Lung (tissue), 12 donors: Measurements from ENCODE around the gene BABAM2. TPM values are rescaled to one million over a fixed set of nuclear protein-coding genes. Genes with fewer than 3 reads are reported as not detected.

Experiments
- ATAC-seq: fragments of 200-7000 bp; cut with Tn5 transposase; one replicate; pipeline ENCODE4 v1.9.1; 2020; ENCODE audit warnings: moderate number of reproducible peaks; ENCODE audit not compliant: insufficient read depth, low FRiP score
- DNase-seq, 3 donors: peaks; one replicate each; pipeline ENCODE4 v3.0.0-alpha.2; 2013 to 2017
- H3K27ac ChIP-seq, 2 donors: one replicate each; pipeline ENCODE4 v1.5.1; 2013; ENCODE audit warnings: mild to moderate bottlenecking in 2 of 2, moderate library complexity in 2 of 2, control low read depth in 1 of 2, inconsistent platforms in 1 of 2, low read depth in 1 of 2, low read length in 1 of 2
- H3K27me3 ChIP-seq, 3 donors: one replicate each; pipeline ENCODE4 v1.5.1; 2013; ENCODE audit warnings: low read length in 2 of 3; ENCODE audit not compliant: control insufficient read depth in 3 of 3, insufficient read depth in 3 of 3
- H3K36me3 ChIP-seq, 4 donors: one replicate each; pipeline ENCODE4 v1.5.1; 2013; ENCODE audit warnings: low read length in 4 of 4, mild to moderate bottlenecking in 1 of 4, moderate library complexity in 1 of 4; ENCODE audit not compliant: control insufficient read depth in 4 of 4, insufficient read depth in 4 of 4
- H3K4me1 ChIP-seq, 5 donors: one replicate each; pipeline ENCODE4 v1.5.1; 2013; ENCODE audit warnings: low read length in 5 of 5, mild to moderate bottlenecking in 2 of 5, moderate library complexity in 1 of 5; ENCODE audit not compliant: control insufficient read depth in 5 of 5, insufficient read depth in 5 of 5
- H3K4me3 ChIP-seq: one replicate; pipeline ENCODE4 v1.5.1; 2013; ENCODE audit warnings: mild to moderate bottlenecking, control low read depth, moderate library complexity
- H3K9ac ChIP-seq, 2 donors: one replicate each; pipeline ENCODE4 v1.5.1; 2013; ENCODE audit warnings: low read length in 2 of 2, control low read depth in 1 of 2; ENCODE audit not compliant: insufficient read depth in 1 of 2
- H3K9me3 ChIP-seq, 4 donors: one replicate each; pipeline ENCODE4 v1.5.1; 2013; ENCODE audit warnings: low read length in 3 of 4, mild to moderate bottlenecking in 1 of 4, moderate library complexity in 1 of 4; ENCODE audit not compliant: control insufficient read depth in 4 of 4, insufficient read depth in 3 of 4
- CTCF ChIP-seq: IDR thresholded peaks from 2 replicates; pipeline ENCODE4 v1.5.1; 2012; ENCODE audit warnings: mild to moderate bottlenecking; ENCODE audit errors: control extremely low read depth, extremely low read depth
- WGBS, 2 donors: extraction: QIAGEN DNeasy Blood & Tissue Kit; methylation state at CpG; one replicate each; pipeline ENCODE4 v1.1.7; 2013; 5-methylcytosine and 5-hydroxymethylcytosine counted together
- polyA plus RNA-seq, 2 donors: library from polyadenylated mRNA; stranded (reverse); fragments of 200-250 nt; gene quantifications; one replicate each; pipeline ENCODE4 v1.2.1, GENCODE V29; 2013
- total RNA-seq, 2 donors: library from RNA; depleted of rRNA in 1 of 2; stranded (reverse); fragments of >200 nt in 1 of 2; gene quantifications; one replicate each; pipeline ENCODE4 v1.2.1, GENCODE V29; 2014 to 2021
- donor health status: control.
- donor health status: control.
- donor health status: Bipolar disorder and iron deficiency.
- donor health status: healthy.
- donor health status: DM: yes; HTN: yes; CAD: no.

Gene BABAM2
- total and polyA plus RNA-seq, 4 donors: 19.0 to 43.3 (median 33.7) TPM

DNA sequence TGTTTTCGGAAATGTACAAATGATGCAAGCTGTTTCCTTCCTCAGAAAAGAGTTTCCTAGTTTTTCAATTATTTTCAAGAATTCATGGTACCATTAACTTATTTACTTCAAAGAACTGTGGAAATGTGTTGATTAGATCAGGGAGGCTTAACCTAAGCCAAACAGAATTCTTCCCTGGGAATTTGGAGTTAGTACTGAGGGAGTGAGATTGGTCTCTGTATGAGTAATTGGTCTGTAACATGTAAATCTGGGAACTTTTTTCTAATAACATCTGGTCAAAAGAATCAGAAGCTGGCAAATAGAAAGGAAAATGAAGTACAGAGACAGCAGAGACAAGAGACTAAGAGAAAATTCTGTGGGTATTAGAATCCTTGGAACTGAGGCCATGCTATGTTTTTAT, 145.8 kb downstream of the BABAM2 start:
- 67 to 78% methylated on average over 1 of the region's 1 CpG for WGBS, 2 donors
- H3K4me1 ChIP-seq: peaks cover 0 to 7% (median 0%) of the 10 kb centered on the region in 5 donors
- H3K36me3 ChIP-seq: peaks cover 0 to 1% (median 0%) of the 10 kb centered on the region in 4 donors
- no peaks in the 10 kb centered on the region for H3K9me3 ChIP-seq
- DNase-seq (no peak), ATAC-seq (no peak)
- H3K4me3 ChIP-seq: no peak overlapping the region
- no peak overlapping the region for H3K9ac ChIP-seq
- H3K27me3 ChIP-seq: no peaks in the 10 kb centered on the region
- H3K27ac ChIP-seq: no peak overlapping the region
- no peak for TF ChIP-seq CTCF

- DNase-seq: no peak
- no peak overlapping the region for H3K9ac ChIP-seq
- ATAC-seq: no peak
- H3K4me3 ChIP-seq: no peak overlapping the region
- H3K27ac ChIP-seq: no peak overlapping the region
- peaks cover 0 to 7% (median 0%) of the 10 kb centered on the region in 5 donors for H3K4me1 ChIP-seq
- H3K27me3 ChIP-seq: no peaks in the 10 kb centered on the region
- TF ChIP-seq CTCF: no peak
- H3K36me3 ChIP-seq: no peaks in the 10 kb centered on the region
- WGBS, 2 donors: 93 to 100% methylated on average over 1 of the region's 1 CpG
- H3K9me3 ChIP-seq: no peaks in the 10 kb centered on the region
These were observed 148.2 kb downstream of the BABAM2 start for GRCh38 chr2:28038722-28039121.

GRCh38 chr2:28045676-28046351, 155.3 kb downstream of the BABAM2 start:
- Histone ChIP-seq H3K27me3 (no peaks in the 10 kb centered on the region), H3K27ac (no peak overlapping the region), H3K9me3 (no peaks in the 10 kb centered on the region), H3K4me3 (no peak overlapping the region), H3K4me1 (peaks cover 0 to 41% (median 22%) of the 10 kb centered on the region in 5 donors), H3K9ac (no peak overlapping the region), H3K36me3 (no peaks in the 10 kb centered on the region)
- DNase-seq (no peak), ATAC-seq (no peak)
- no peak for TF ChIP-seq CTCF
- WGBS, 2 donors: 97 to 98% methylated on average over 8 of the region's 8 CpGs

DNA sequence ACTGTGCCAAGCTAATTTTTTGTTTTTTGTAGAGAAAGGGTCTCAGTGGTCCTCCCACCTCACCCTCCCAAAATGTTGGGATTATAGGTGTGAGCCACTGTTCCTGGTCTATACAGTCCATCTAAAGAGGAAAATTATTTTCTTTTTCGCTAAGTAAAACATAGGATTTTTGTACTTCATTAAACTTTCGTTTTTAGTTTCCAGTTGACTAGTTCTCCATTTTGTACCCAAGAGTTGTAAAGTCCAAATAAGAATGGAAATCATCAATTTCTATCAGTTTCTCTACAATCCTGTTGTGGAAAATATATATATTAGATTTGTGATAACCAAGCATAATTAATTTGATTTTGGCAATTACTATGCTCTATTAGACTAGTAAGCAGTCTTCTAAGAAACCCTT, 156.4 kb downstream of the BABAM2 start:
- Histone ChIP-seq H3K4me1 (peaks cover 0 to 41% (median 22%) of the 10 kb centered on the region in 5 donors), H3K9ac (no peak overlapping the region), H3K4me3 (no peak overlapping the region), H3K9me3 (no peaks in the 10 kb centered on the region), H3K36me3 (no peaks in the 10 kb centered on the region), H3K27ac (no peak overlapping the region), H3K27me3 (no peaks in the 10 kb centered on the region)
- DNase-seq: no peak
- no peak for TF ChIP-seq CTCF
- 90 to 91% methylated on average over 2 of the region's 2 CpGs for WGBS, 2 donors
- ATAC-seq: no peak
